ENCODE data around the gene HM13. TPM values are rescaled to one million over a fixed set of nuclear protein-coding genes. Genes with fewer than 3 reads are reported as not detected.
A peak's percentile ranks its signal among the peaks of the same experiment; 100 is the strongest.

Gene HM13
- total and polyA plus RNA-seq, 9 of the 15 experiments (the other 6 are each of a cell fraction or from before 2014, with no cell fraction given): 7.7 to 136 (median 74.5) TPM

- TF ChIP-seq PATZ1 (CRISPR knock-in tag; IDR thresholded peaks at IDR 0.05; ENCODE audit: borderline replicate concordance) (no peak), L3MBTL2 (IDR thresholded peaks at IDR 0.05) (peak; percentile 94), SNAPC5 (CRISPR knock-in tag; IDR thresholded peaks at IDR 0.05) (no peak), ZMIZ1 (IDR thresholded peaks at IDR 0.05; ENCODE audit: low read depth in 2 of 2, low read length in 2 of 2) (no peak), STAG1 (CRISPR knock-in tag; IDR thresholded peaks at IDR 0.05; ENCODE audit: borderline replicate concordance) (no peak), CBFA2T3 (IDR thresholded peaks at IDR 0.05) (peak; percentile 43; the same call in 1 of the 2 replicates), MYC (IDR thresholded peaks at IDR 0.05; ENCODE audit: low read depth, low read length) (peak; percentile 54), MYC (CRISPR knock-in tag; IDR thresholded peaks at IDR 0.05; ENCODE audit: borderline replicate concordance, low read depth) (no peak), PYGO2 (tag; IDR thresholded peaks at IDR 0.05) (no peak), MGA (IDR thresholded peaks at IDR 0.05) (peak; percentile 90)
Observed at GRCh38 chr20:31590717-31591225, 76.5 kb downstream of the HM13 start (continued).
